CD4-positive, alpha-beta T cell treated with Interleukin-4 for 1 hour (primary cell): ENCODE results near the gene DGKB.
"Not testable (repeated sequence)": the region's sequence is repeated elsewhere in the genome, so short reads cannot be mapped to it uniquely, and the experiment has no call there.

Experiments
- DNase-seq, 2 donors: peaks; one replicate each; pipeline ENCODE4 v3.0.0-alpha.2; 2020 to 2022

The DGKB gene

DNA sequence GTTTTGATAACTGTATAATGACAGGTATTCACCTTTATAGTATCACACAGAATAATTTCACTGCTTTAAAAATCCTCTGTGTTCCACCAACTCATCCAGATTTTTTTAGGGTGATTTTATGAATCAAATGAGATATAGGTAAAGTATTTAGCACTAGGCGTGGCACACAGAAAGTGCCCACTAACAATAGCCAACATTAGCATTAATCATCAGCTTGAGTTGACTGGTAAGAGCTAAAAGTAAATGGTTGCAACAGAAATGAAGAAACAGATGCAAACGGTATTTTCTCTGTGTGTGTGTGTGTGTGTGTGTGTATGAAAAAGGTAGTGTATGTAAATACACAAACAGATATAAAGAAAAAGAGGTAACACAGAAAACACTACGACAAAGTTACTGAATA is 534.3 kb downstream of the DGKB start:
- DNase-seq: no peak

DNA sequence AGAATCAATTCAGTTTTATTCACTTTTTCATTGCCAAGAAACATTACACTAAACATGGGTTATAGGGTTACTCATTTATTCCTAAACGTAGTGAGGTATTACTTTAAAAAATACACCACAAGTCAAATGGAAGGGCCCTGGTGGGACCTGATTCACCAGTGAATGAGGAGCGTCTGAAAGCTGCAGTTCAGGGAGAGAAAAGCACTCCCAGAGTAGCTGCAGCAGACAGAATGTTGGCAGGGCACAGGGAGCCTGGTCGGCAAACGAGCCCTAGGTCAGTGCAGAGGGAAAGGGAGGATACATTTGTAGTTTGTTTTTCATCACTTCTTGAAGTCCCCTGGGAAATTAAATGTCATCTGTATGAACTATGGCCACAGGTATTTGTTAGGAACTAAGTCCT is 551.4 kb downstream of the DGKB start:
- no peak for DNase-seq

GRCh38 chr7:14341200-14341775 is 561.3 kb downstream of the DGKB start:
- no peak for DNase-seq

GRCh38 chr7:14340393-14341074 is 562.0 kb downstream of the DGKB start:
- no peak for DNase-seq

GRCh38 chr7:14339861-14340260 is 562.7 kb downstream of the DGKB start:
- DNase-seq: no peak

- no peak for DNase-seq
Observed at GRCh38 chr7:14336256-14336655, 566.3 kb downstream of the DGKB start.

DNA sequence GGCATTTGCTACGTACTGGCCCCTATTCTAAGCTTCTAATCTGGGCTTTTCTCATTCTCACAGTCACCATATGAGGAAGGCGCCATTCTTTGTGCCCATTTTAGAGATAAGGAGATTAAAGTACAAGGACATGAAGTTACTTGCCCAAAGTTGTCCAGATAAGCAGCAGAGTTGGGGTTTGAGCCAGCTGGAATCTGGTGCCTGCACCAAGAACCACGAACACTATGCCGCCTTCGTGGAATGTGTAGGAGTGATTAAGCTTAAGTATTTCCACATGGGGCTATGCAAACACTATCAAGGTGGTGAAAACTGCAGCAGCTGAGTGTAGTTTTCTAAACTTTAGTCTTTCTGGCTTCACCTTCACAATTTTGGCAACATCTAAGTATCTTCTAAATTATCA is 570.4 kb downstream of the DGKB start:
- no peak for DNase-seq

DNA sequence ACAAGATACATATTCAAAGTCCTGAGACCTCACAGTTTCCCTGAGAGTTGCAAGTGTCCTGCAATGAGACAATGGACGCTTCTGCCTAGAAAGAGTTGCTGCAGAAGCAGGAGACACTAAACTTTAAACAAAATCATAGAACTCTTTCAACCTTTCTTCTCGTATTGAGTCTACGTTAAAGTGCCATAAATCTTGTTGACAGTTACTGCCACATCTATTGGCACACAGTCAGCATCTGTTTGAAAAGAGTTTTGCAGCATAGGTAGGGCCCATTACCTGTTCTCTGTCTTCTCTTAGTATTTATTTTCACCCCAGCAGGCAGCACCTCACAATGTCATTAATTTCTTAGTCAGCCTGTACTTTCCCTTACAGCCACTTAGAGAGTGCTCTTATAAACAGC is 577.8 kb downstream of the DGKB start:
- no peak for DNase-seq

DNA sequence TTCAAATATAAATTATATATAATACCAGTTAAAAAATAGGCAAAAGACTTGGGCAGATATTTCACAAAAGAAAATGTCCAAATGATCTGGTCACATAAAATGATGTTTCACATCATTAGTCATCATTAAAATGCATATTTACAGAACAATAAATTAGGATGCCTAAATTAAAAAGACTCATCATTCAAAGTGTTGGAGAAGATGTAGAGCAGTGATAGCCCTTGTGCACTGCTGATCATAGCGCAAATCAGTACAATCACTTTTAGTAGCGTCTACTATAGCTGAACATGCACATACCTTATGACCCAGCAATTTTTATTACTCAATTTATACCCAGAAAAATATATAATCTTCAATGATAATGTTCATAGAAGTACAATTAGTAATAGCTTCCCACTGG is 579.8 kb downstream of the DGKB start:
- no peak for DNase-seq

DNA sequence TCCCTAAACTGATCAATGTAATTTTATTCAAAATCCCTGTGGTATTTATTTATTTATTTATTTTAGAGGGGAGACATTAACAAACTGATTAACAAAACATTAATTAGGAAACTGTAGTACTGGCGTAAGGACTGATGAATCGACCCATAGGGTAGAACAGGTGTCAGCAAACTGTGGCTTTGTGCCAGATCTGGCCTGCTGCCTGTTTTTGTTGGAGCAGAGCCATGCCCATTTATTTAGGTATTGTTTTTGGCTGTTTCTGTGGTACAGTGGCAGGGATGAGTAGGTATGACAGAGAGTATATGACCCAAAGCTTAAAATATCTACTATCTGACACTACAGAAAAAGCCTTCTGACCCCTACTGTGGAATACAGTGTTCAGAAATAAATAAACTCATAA is 580.6 kb downstream of the DGKB start:
- no peak for DNase-seq

DNA sequence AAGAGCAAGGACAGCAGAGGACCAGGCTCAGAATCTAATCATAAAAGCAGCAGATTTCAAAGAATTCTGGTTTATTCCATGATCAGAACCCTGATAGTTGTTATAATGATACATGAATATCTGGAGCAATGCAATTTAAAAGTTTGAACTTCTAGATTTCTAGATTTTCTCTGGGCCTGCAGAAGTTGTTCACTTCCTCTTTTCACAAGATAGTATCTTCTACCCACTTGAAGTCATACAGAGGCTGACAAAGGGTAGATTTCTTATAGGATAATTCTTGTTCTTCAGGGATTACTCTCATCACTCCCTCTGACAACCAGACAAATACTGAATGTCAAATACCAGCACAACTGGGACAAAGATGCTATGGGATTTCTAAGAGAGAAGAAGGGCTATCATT is 593.1 kb downstream of the DGKB start:
- DNase-seq: no peak

GRCh38 chr7:14305233-14305866 is 597.2 kb downstream of the DGKB start:
- no peak for DNase-seq

DNA sequence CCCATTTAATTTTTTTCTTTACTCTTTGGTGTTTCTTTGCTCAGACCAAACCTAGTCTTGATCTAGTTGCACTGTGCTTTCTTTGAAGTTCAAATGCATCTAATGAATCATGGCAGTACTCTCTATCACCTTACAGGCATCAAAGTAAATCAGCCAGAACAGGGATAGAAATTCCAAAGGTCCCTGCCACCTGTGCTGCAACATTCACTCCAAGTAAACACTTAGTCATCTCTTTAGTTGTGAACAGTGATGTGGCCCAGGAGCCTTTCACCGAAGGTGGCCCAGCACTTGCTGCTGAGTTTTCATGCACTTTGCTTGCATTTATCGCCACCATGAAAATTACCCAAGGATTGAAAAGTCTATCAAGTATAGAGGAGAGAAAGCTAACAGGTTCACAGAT is 599.0 kb downstream of the DGKB start:
- no peak for DNase-seq

DNA sequence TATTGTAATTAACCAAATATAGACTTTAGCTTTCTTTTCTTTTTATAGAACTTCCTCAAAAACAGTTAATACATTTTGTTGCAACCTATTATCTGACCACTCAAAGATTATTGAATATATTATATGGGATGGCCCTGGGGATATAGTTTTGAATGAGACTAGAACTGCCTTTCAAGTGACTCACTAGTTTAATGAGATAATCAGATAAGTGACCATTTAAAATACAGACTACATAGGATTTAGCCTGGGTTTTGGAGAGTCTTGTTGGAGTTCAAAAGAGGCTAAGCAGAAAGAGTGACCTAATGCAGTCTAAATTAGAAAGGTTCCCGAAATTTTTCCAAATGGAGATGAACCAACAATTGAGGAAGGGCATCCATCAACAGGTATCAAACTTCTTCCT is 607.9 kb downstream of the DGKB start:
- no peak for DNase-seq

DNA sequence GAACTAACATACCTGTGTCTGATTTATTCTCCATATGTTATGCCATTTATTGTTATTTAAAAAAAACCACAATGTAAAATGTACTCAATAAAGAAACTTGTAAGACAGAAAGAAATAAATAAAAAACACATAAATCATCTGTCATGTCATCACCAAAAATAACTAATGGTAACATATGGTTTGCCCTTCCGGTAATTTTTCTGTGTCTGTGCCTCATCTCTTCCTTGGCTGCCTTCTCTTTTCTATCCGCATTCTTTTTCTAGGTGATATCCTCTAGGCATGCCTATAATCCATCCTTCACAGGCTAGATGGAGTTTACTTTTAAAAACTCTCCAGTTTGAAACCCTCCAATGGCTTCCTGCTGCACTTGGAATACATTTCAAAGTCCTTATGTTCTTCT is 609.1 kb downstream of the DGKB start:
- no peak for DNase-seq

- no peak for DNase-seq
Observed at GRCh38 chr7:14292737-14293136, 609.8 kb downstream of the DGKB start.

DNA sequence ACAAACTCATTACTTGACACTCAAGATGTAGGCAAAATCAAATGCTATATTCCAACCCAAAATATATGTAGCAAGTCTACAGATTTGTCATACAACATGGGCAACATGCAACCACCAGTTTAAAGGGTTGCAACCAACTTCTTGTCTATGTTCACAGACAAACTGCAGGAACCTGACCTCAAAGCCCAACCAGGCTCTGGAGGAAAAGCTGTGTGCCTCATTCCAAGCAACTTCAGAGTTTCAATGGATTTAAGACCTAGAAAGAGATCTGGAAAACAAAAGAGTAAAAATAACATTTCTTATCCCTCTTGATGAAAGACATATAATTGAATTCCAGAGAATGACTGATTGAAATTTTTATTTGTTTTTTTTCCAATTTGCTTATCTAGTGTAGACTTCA is 612.6 kb downstream of the DGKB start:
- DNase-seq: no peak

GRCh38 chr7:14288701-14289100 is 613.9 kb downstream of the DGKB start:
- DNase-seq: no peak

- DNase-seq: no peak
Observed at GRCh38 chr7:14287398-14287797, 615.2 kb downstream of the DGKB start.

DNA sequence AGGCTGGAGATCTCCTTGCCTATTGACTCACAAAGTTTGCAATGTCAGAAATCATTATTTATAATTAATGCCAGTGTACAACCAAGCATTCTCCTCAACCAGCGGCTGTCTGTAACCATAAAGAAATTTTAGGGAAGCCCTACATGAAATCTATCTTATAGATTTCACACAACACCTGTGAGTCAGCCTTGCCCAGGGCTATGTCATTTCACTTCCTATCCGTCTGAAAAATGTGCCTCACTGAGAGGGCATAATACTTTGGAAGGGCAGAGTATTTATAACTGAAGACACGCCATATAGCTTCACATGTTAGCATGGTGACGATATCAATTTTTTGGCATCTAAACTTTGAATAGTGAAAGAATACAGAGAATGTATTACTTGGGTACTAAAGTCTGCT is 616.5 kb downstream of the DGKB start:
- no peak for DNase-seq

- DNase-seq: not testable (repeated sequence)
Observed at GRCh38 chr7:14279065-14279871, 623.3 kb downstream of the DGKB start.

DNA sequence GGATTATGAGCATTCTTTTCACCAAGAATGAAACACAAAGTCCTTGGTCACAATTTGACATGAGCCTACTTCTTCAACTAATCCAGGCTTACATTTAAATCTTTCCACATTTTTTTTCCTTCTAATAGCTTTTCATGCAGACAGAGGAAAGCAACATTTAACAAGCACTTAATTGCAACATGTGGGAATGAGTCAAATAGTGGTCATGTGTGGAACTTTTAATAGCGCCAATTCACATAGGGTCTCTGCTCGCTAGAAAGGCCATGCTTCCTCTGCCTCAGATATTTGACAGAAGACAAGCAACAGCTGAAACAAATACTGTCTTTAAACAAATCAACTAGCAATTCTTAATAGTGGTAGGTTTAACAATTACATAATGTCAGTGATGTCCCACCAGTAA is 627.2 kb downstream of the DGKB start:
- DNase-seq: no peak

- no peak for DNase-seq
Observed at GRCh38 chr7:14271441-14271840, 631.1 kb downstream of the DGKB start.

GRCh38 chr7:14270099-14270498 is 632.5 kb downstream of the DGKB start:
- no peak for DNase-seq
